Femur (tissue), 1 donor: ENCODE measurements around the gene NUDT17.

Experiments used
- DNase-seq: peaks from one replicate; pipeline ENCODE4 v3.0.0-alpha.2; 2017

NUDT17 gene

DNA sequence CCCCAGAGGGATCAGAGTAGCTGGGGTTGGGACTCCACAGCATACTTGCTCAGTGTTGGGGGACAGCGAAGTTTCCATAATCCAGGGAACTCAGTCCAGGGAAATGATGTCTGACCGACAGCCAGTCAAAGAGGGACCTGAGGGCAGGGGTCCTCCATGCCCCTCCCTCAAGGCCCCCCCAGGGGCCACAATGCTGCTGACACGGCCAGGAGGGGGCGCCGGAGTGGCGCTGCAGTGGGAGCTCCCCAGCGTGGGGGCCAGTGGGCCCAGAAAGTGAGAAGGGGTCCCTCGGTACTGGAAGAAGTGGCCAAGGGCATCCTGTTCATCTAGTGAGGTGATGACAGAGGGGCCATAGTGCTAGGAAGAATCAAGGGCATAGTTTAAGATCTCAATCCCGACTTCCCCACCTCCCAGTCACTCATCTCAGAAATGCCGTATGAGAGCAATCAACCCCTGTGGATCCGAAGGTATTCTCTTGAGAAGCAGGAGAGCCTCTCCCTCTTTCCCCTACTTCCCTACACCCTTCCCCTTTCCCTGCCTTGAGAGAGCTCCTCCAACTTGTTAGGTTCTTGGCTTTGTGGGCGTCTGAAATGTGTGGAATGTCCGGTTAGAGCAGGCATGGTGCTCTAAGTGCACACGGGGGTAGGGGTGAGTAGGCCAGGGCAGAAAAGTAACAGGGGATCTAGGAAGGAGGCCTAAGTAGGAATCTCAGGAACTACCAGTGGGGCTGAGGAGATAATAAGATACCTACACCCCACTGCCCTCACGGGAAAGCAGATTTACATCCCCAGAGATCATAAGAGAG is 4.1 kb downstream of the NUDT17 start:
- DNase-seq, result no peak

DNA sequence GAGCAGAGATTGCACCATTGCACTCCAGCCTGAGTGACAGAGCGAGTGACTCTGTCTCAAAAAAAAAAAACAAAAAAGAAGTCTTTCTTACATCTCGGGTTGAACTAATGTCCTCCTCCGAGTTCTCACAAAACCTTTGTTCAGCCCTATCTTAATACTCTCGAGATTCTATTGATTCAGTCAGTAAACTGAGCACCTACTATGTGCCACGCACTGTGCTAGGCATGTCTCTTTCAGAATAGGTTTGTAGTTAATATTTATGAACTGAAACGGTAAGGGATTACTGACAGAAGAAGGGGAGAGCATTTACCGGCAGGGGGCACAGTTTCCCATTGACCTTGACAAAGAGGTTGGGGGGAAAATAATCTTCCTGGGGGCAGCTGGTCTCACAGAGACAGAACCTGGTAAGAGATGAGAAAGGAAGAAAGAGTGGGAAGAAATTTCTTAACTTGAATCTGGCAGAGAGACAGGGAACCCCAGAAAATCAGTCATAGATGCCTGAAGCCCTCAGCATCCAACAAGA is 10.1 kb downstream of the NUDT17 start:
- DNase-seq, result no peak

DNA sequence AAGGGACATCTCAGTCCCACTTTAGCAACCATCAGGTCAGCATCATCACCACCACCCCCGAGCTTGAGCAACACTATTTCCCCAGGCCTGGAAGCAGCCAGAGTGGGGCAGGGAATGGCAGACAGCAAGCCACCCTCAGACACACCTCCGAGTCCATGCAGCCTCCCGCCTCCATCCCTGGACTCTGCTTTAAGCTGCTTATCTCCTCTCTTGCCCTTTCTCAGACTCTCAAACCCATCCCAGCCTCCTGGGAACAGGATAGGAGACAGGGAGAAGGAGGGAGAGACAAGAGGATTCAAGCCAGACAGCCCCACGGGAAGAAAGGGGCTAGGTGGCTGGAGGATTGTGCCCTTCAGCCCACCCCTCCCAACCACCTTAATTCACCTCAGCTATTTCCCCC is 11.7 kb downstream of the NUDT17 start:
- DNase-seq, result no peak

DNA sequence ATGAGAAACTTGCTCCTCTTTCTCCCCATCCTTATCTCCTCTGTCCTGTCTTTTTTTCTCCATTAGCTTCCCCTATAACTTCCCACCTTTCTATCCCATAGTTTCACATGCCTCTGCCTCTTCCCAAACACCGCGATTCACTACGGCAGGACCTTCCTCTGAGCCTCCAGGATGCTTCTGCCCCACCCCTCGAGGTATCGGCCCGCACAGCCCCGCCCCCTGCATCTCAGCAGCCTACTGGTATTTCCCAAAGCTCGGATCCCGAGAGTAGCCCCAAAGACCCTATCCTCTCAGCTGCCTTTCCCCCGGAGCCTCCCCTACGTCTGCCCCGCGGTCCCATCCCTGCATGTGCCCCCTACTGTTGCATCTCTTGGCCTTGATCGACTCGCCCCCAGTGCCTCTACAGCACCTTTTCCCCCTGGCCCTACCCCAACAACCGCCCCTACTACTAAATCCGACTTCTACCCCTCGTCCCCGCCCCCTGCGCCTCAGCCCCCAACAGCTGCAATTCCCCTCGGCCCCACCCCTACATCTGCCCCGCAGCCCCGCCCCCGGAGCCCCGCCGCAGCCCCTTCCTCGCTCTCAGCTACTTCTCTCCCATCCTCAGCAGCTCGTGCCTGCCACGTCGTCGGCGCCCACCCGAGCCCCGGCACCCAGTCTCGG is 12.9 kb downstream of the NUDT17 start:
- DNase-seq, result no peak

DNA sequence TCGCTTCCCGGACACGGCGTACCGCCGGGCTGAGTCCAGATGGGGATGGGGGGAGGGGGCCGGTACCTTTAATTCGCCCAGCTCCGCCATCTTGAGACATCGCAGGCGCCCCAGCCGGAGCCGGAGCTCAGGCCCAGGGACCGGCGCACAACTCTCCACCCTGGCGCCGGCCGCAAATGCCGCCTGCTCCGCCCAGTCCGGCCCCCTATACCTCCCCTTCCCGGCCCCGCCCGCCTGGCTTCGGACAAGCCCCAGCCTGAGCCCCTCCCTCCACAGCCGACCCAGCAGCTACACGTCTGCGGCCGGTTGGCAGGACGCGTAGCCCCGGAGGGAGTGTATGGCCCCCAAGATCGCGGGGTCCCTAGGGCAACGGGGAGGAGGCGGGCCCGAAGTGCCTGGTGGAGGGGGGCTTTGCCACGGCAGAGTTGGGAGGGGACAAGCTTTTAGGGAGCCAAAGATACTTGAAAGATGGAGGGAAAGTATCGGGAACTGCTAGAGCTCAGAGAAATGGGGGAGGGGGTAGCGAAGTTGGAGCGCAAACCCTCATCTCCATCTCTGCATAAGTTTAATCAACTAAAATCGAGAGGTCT is 13.6 kb downstream of the NUDT17 start, which contains the start of gene PIAS3:
TSS of gene PIAS3 (minus strand) at position 181 of the 590 bp plus-strand sequence. CDS start at position 90, 91 bp downstream.
- peak; percentile 97 for DNase-seq

DNA sequence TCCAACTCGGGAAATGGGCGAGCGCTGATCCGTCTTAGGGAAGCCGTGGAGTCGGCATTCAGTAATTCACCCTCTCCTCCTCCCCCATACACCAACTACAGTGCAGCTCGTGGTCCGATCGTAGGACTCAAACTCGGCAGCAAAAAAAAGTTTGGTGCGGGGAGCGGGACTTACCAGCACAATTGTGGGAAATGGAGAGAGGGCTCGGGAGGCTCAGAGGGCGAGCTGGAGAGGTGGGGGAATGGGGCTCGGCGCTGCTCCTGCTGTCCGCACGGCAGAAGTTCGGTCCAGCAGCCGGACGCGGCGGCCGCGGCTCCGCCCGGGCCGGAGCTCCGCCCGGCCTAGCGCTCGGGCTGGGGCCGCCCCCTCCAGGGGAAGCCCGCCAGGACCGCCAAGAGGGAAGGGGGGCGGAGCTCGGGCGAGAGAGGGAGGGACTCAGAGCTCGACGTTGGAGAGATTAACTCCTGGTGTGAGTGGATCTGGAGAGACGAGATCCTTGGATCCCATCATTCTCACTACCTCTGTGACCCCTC is 14.1 kb downstream of the NUDT17 start:
- DNase-seq, result peak; percentile 96

DNA sequence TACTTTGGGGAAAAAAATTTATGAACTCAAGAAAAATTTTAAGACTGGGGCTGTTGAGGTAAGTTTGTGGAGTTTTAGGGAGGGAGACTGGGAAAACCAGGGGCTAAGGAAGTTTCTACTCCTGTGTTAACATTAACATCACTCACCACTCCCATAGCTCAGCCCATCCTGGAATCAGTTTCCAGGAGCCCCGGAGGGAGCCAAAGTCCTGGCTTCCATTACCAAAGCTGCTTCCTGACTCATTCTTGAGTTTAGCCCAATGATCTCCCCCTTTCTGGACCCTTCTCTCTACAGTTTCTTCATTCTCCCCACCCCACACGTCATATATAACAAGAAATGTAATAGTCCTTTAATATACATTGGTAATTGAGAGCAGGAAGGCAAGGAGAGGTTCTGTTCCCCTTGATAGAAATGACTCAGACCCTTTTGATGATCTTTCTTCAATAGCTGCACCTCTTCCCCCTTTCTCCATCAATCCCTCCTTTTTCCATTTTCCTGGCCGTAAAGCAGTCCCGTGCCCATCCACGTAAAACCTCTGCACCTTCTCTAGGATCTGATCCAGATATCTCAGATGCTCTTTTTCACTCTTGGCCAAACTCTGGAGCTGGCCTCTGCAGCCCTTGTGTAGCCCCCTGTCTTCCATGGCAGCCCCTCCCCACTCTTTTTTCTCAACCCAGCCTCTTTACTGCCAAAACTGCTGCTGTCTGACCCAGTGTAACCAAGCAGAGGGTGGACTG is 18.0 kb downstream of the NUDT17 start:
- peak; percentile 88 for DNase-seq

DNA sequence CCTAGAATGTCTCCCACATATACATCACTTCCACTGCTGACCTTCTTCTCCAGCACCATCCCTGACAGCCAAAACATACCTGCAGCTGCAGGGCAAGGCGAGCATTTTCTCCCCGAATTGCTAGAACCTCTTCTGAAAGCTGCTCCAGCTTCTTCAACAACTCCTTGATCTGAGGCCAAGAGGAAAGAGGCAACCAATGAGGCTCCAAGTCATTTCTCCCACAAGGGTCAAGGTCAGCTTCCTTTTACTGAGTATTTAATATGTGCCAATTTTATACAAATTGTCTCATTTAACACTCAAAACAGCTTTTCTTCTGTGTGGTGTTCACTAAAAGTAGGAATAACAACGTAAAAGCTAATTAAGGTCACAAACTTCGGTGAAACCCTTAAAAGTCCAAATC is 22.8 kb downstream of the NUDT17 start:
- no peak for DNase-seq

DNA sequence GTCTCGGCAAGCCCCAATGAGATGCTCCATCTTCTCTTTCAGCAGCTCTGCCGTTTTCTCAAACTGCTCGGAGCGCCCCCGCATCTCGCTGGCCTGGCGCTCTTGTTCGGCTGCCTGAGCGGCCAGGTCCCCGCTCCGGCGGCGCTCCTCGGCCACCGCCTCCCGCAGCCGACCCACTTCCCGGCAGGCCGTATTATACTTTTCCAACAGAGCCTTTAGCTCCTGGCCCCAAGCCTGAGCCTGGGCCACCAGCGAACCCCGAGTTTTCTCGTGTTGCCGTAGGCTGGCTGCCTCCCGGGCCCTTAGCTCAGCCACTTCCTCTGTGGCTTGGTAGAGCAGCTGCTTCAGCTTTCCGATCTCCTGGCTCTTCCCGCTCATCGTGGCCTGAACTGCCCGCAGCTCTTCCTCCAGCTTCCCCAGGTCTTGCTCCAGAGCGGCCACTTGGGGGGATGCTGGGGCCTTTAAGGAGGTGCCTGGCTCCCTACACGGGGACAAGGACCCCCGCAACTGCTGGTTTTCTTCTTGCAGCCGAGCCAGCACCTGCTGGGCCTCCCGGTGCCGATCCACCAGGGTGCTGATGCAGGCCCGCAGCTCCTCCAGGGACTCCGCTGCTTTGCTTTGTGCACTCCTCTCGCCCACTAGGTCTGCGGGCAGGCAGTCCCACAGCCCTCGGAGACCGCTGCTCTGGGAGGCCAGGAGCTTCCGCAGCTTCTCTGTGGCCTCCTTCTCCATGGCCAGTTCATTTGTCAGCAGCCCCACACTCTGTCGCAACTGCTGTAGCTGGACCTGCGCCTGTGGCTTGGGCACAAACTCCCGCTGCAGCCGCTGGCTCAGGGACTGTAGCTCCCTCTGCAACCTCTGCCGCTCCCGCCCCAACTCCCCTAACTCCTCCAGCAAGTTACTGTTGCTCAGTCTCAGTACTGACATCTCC is 26.8 kb downstream of the NUDT17 start:
- peak; percentile 66 for DNase-seq

DNA sequence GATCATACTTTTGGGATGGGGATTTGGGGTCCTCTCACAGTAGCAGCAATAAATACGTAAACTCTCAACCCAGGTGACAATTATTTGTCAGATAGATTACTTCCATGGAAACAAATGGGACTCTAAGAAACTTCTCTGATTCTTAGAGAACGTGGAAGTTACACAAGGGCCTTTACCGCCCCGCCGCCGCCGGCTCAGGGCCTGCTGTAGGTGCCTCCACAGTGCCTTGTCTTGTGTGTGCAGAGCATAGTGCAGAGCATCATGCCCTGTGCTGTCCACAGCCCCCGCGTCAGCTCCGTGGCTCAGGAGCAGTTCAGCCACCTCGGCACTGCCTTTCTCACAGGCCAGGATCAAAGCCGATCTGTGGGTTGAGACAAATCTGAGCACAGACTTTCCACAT is 29.2 kb downstream of the NUDT17 start:
- no peak for DNase-seq

DNA sequence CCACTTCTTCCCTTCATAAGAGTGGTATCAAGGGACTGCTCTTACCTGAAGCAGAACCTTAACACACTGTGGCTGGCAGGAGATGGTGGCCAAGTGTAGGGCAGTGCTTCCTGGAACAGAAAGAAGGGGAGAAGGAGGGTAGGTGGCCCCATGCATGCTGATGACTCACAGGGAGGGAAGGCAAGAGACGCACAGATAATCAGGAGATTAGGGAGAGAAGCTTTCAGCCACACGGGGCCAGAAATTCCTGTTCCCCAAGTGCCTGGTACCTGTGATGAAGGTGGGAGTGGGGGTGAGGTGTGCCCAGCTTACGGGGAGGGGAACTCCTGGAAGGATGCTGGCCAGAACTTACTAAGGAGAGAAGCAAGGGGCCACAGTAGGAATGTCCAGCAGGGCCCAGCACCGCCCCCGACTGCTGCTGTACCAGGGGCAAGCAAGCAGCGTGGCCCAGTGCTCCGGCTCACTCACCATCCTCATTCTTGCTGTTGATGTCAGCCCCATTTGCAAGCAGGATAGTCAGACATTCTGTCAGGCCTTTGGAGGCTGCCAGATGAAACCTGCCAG is 32.6 kb downstream of the NUDT17 start:
- no peak for DNase-seq

DNA sequence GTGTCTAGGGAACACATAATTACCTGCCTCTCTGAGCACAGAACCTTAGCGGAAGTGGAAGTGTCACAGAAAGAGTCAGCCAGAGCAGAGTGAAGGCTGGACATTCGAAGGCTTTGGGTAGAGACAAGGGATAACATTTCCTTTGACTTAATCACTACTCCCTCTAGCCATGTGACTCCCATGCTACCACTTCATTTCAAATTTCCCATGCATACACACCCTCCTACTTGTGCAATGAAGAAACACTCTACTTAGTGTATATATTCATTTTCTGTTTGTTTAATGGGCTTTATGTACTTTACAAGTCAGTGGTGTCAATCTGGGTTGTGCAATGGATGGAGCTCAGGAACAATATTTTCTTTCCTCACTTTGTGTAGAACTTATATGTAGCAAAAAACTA is 33.3 kb downstream of the NUDT17 start:
- no peak for DNase-seq

DNA sequence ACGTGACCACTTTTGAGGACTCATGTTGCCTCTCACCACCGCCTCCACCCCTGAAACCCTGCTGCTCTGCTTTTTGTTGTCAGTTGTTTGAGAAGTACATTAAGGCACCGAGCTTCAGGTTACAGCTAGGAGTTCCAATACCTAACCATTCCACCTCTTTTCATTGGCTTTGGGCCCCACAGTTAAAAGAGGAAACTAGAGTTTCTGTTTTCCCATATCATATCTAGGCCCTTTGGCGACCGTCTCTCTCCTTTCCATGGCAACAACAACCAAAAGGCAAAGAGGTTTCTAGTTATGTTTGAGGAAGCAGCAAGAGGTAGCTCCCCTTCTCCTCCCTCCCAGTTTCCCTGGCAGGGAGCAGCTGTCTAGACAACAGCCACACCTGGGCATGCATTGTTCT is 34.3 kb downstream of the NUDT17 start:
- no peak for DNase-seq

DNA sequence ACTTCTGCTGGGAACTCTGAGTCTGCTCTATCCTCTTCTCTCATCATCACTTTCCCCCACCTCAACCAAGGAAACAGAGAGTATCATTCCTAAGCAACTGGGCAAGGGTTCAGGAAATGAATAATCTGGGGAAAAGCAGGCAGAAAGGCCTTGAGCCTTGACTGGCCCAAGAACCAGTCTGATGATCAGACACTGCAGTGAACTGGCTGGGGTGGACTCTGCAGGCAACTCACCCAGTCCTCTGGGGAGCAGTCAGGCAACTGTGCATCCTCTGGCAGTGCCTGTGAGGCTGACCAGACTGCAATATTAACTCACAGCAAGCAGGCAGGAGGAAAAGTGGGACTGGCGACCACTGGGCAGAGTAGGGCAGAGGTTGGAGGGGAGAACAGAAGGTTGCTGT is 39.2 kb downstream of the NUDT17 start:
- DNase-seq, result no peak

DNA sequence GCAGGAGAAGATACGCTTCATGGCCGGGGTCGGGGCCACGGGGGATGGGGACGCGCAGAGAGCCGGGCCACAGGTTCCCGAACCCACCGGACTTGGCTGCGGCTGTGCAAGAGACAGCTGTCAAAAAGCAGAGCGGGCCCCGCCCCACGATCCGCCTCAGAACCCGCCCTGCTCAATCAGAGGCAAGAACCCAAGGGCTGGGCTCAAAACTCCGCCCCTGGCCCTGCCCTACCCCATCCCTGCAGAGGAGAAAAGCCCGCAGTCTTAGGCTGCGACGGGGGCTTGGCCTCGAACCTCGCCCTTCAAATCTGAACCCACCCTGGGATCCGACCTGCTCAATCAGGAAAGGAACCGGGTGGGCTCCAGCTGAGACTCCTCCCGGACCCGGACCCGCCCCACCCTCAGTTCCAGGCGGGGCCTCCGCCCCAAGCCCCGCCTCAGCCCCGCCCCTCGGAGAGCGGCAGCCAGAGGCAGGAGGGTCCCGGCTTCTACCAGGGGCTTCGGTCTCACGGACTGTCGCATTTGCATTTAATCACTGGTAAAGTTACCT is 40.4 kb downstream of the NUDT17 start, which contains the start of gene ANKRD35:
TSS of gene ANKRD35 (minus strand) at position 129 of the 550 bp plus-strand sequence. CDS start at position 21, 108 bp downstream.
- peak; percentile 89 for DNase-seq

DNA sequence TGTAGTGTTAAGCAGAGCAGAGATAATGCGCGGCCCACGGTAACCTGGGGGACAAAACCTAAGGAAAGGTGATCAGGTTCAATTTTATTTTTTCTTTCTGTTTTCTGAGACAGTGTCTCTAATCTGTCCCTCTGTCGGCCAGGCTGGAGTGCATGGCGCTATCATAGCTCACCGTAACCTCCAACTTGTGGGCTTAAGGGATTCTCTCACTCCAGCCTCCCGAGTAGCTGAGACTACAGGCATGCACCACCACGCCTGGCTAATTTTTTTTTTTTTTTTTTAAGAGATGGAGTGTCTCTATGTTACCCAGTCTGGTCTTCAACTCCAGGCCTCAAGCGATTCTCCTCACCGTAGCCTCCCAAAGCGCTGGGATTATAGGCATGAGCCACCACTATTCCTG is 41.0 kb downstream of the NUDT17 start:
- no peak for DNase-seq

DNA sequence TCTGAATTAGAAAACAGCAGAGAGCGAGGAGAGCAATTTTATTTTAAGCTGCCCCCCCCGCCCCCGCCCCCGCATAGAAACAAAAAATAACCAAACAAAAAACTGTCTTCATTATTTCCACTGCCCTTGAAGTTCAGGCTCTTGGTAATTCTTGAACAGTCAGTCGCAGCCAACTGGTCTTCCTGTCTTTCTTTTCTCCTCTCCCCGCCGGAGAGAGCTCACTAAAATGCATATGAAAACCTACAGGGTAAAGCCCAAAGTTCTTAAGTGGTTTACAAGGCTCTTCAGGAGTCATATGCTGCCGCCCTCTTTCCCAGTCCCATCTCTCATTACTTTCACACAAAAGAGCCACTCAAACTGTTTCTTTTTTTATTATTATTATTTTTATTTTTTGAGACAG is 41.4 kb downstream of the NUDT17 start:
- no peak for DNase-seq

DNA sequence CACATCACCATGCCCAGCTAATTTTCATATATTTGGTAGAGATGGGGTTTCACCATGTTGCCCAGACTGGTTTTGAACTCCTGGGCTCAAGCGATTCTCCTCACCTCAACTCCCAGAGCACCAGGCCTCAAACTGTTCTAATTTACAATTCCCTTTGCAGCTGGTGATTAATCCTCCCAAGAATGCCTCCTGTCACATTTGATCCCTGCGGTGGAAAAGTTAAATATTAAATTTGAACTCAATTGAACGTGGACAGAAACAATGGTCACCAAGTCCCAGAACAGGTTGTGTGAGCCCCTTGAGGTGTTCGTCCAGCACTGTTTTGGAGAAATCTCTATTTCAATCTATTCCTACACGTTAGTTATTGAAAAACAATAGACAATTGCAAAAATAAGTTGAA is 42.2 kb downstream of the NUDT17 start:
- DNase-seq, result no peak

DNA sequence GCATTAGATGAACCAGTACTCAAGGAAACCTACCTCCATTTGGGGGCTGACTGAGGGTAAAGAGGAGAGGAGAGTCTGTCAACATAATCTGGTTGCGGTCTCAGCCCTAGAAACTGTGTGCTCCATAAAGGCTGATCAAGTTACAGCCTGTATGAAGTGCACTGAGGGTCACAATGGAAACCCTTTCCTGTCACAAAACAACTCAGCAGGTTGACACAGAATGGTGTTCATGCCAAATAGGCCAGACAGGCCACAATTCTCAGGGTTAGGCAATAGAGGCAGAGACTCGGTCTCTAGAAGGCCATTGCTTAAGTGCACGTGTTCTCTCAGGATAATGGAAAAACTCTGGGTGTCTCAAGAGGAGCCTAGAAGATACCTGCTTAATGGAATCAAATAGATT is 44.3 kb downstream of the NUDT17 start:
- no peak for DNase-seq

DNA sequence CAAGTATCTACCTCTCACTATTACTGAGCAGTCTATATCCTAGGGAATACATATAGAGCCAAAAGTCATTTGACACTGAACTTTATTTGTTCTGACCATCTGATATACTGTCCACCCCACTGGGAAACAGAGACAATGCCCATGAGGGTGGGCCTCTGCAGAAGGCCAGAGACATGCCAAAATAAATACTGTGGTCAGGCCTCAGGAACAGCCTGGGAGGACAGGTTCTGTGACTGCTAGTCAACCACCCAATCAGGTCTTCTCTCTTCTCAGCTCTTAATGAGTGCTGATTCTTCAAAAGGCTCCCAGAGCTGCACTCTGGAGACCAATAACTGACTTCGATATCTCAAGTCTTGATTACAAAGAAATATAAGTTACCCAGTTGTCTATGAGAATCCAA is 45.7 kb downstream of the NUDT17 start:
- no peak for DNase-seq
